PC-3 (cell line): ENCODE results near the gene TXLNA. TPM values are rescaled to one million over a fixed set of nuclear protein-coding genes. Genes with fewer than 3 reads are reported as not detected.
A peak's percentile ranks its signal among the peaks of the same experiment; 100 is the strongest.

ENCODE experiments used
- ATAC-seq: fragments of 200-7000 bp; cut with Tn5 transposase; 2 replicates; pipeline ENCODE4 v1.9.1; 2020; ENCODE audit warnings: mild to moderate bottlenecking, moderate library complexity
- BruUV-seq: library from RNA; stranded (reverse); fragments of 400-500 nt; replicated peaks from 2 replicates; lab custom pipeline; 2021; lab: Mats Ljungman, UMichigan
- CTCF ChIA-PET: fragments of 300-600 bp; sonication (Branson Sonifier 250); formaldehyde crosslinking; loops from one replicate; lab custom pipeline; 2022; ENCODE audit warnings: antibody characterized with exemption; lab: Charles Lee
- POLR2A ChIA-PET: fragments of 300-600 bp; sonication (Branson Sonifier 250); formaldehyde crosslinking; loops from one replicate; lab custom pipeline; 2022; ENCODE audit warnings: antibody characterized with exemption; ENCODE audit not compliant: unreplicated experiment; lab: Charles Lee
- DNase-seq: peaks from one replicate; pipeline ENCODE4 v3.0.0-alpha.2; 2015
- H2AFZ ChIP-seq: fragments of 300-600 bp; sonication (generic); 2 replicates; pipeline ENCODE4 v1.6.0; 2016; ENCODE audit warnings: antibody characterized with exemption, low read length
- H3F3A ChIP-seq: fragments of 300-600 bp; sonication (generic); one replicate; pipeline ENCODE4 v1.6.0; 2017; ENCODE audit warnings: antibody characterized with exemption, low read length, control low read depth, mild to moderate bottlenecking; ENCODE audit not compliant: unreplicated experiment
- H3K27ac ChIP-seq: fragments of 300-600 bp; sonication (generic); 2 replicates; pipeline ENCODE4 v1.5.1; 2016; ENCODE audit warnings: mild to moderate bottlenecking, low read length
- H3K27me3 ChIP-seq: fragments of 300-600 bp; sonication (generic); 2 replicates; pipeline ENCODE4 v1.6.1; 2016; ENCODE audit warnings: low read length, mixed read lengths
- H3K36me3 ChIP-seq: fragments of 300-600 bp; sonication (generic); 2 replicates; pipeline ENCODE4 v1.6.1; 2016; ENCODE audit warnings: low read depth, mixed run types, low read length, mixed read lengths
- H3K4me1 ChIP-seq: fragments of 300-600 bp; sonication (generic); 2 replicates; pipeline ENCODE4 v1.5.1; 2016; ENCODE audit warnings: low read length; ENCODE audit not compliant: insufficient read depth
- H3K4me2 ChIP-seq: fragments of 300-600 bp; sonication (generic); 2 replicates; pipeline ENCODE4 v1.6.0; 2016; ENCODE audit warnings: low read length
- H3K4me3 ChIP-seq: fragments of 300-600 bp; sonication (generic); 2 replicates; pipeline ENCODE4 v1.5.1; 2016; ENCODE audit warnings: mild to moderate bottlenecking, low read length, mixed read lengths
- H3K79me2 ChIP-seq: fragments of 300-600 bp; sonication (generic); 2 replicates; pipeline ENCODE4 v1.6.1; 2017; ENCODE audit warnings: low read length, mixed read lengths
- H3K9ac ChIP-seq: fragments of 300-600 bp; sonication (generic); 2 replicates; pipeline ENCODE4 v1.6.0; 2016; ENCODE audit warnings: mild to moderate bottlenecking, low read length
- H3K9me2 ChIP-seq: fragments of 300-600 bp; sonication (generic); replicated peaks from 2 replicates; pipeline ENCODE4 v1.6.1; 2016; ENCODE audit warnings: mixed run types, low read length, mixed read lengths
- H3K9me3 ChIP-seq: fragments of 300-600 bp; sonication (generic); 2 replicates; pipeline ENCODE4 v1.6.1; 2016; ENCODE audit warnings: low read length, mixed read lengths
- H4K20me1 ChIP-seq: fragments of 300-600 bp; sonication (generic); 2 replicates; pipeline ENCODE4 v1.6.1; 2016; ENCODE audit warnings: low read length, mixed read lengths
- EZH2 ChIP-seq: fragments of 300-600 bp; sonication (generic); IDR thresholded peaks from one replicate; pipeline ENCODE4 v1.6.1; 2017; ENCODE audit warnings: antibody characterized with exemption, mild to moderate bottlenecking, low read length; ENCODE audit not compliant: unreplicated experiment
- EZH2phosphoT487 ChIP-seq: fragments of 300-600 bp; sonication (generic); IDR thresholded peaks from 2 replicates; pipeline ENCODE4 v1.6.1; 2018; ENCODE audit warnings: mild to moderate bottlenecking, antibody characterized with exemption, low read length, borderline replicate concordance
- intact Hi-C: fragments of 100-400 bp; cut with micrococcal nuclease; formaldehyde crosslinking; loops from 2 replicates; pipeline ENCODE4 v1.9.0; 2023
- total RNA-seq: library from RNA; depleted of rRNA; stranded (reverse); fragments of >200 nt; gene quantifications from 2 replicates; pipeline ENCODE4 v1.2.3, GENCODE V29; 2014
- TF ChIP-seq, protein P1 (sequence below): fragments of 300-600 bp; sonication (generic); conservative IDR thresholded peaks from 2 replicates; pipeline ENCODE4 v1.5.1; 2017; ENCODE audit warnings: antibody characterized with exemption, low read depth, mild to moderate bottlenecking, low read length

TXLNA gene
- total RNA-seq, 1 experiment from 2014 or later = 64.2 TPM

DNA sequence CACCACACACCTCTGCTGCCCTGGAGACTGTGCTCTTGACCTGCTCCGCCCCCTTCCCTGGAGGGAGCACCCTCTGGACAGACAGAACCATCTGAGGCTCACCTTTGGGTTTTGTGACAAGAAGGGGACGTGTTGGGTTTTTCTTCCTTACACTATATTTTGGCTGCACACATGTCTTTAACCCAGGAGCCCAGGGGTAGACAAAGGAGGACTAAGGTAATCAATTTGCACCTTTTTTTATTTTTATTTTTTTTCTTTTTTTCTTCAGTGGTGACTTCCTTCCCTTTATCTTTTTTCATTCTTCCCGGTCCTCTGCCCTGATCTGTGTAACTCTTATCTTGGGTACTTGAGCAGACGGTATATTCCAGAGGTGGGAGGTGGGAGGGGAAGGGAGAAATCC lies 8.5 kb upstream of the TXLNA start:
- ChIA-PET CTCF (no interaction called here), POLR2A (no interaction called here)
- Histone ChIP-seq H3F3A (no peaks in the 10 kb centered on the region), H3K27me3 (no peaks in the 10 kb centered on the region), H3K9ac (no peak overlapping the region), H3K27ac (no peak overlapping the region), H3K36me3 (peaks cover 41% of the 10 kb centered on the region), H4K20me1 (no peaks in the 10 kb centered on the region), H3K4me2 (no peak overlapping the region), H2AFZ (no peak overlapping the region), H3K9me3 (no peaks in the 10 kb centered on the region), H3K4me1 (peaks cover 11% of the 10 kb centered on the region; the same call in 1 of the 2 replicates), H3K79me2 (no peaks in the 10 kb centered on the region), H3K9me2 (no peaks in the 10 kb centered on the region), H3K4me3 (no peak overlapping the region)
- TF ChIP-seq, protein P1, sequence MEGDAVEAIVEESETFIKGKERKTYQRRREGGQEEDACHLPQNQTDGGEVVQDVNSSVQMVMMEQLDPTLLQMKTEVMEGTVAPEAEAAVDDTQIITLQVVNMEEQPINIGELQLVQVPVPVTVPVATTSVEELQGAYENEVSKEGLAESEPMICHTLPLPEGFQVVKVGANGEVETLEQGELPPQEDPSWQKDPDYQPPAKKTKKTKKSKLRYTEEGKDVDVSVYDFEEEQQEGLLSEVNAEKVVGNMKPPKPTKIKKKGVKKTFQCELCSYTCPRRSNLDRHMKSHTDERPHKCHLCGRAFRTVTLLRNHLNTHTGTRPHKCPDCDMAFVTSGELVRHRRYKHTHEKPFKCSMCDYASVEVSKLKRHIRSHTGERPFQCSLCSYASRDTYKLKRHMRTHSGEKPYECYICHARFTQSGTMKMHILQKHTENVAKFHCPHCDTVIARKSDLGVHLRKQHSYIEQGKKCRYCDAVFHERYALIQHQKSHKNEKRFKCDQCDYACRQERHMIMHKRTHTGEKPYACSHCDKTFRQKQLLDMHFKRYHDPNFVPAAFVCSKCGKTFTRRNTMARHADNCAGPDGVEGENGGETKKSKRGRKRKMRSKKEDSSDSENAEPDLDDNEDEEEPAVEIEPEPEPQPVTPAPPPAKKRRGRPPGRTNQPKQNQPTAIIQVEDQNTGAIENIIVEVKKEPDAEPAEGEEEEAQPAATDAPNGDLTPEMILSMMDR = no peak
- TF ChIP-seq EZH2 (no peak), EZH2phosphoT487 (no peak)
- no peak for ATAC-seq
- DNase-seq = no peak
- BruUV-seq = no TSS peak
- intact Hi-C loops = no loop called here

DNA sequence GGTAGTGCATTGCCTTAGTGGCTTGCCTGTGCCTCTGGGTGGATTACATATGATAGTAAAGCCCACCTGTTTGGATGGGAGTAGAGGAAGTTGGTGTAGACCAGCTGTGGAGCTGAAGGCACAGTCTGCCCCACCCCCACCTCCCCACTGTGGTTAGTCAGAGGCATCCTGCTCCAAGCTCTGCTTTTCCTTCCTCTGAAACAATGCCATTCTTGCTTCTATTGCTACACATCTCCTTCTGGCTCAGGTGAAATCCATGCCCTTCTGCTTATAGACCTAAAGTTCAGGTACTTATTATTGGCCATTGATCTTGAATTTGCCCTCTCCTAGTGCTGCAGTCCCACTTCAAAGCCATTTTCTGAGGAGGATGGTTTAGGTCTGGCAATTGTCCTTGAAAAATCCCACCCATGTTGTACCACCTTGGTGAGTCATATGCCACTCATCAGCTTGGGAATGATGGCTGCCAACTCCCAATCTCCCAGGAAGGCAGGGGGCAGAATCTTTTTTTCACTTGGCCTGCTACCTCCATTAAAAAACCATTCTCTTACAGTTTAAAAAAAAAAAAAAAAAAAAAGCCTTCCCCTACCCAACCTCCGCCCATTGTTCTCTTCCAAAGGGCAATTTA lies 6.7 kb upstream of the TXLNA start:
- peak; percentile 59; the same call in 1 of the 2 replicates for ATAC-seq
- Histone ChIP-seq H3K4me2 (no peak overlapping the region), H4K20me1 (no peaks in the 10 kb centered on the region), H3K27ac (no peak overlapping the region), H3K27me3 (no peaks in the 10 kb centered on the region), H3K36me3 (peaks cover 38% of the 10 kb centered on the region; the same call in 1 of the 2 replicates), H3K4me1 (peaks cover 11% of the 10 kb centered on the region; the same call in 1 of the 2 replicates), H3F3A (no peaks in the 10 kb centered on the region), H3K79me2 (no peaks in the 10 kb centered on the region), H3K4me3 (no peak overlapping the region), H3K9me3 (no peaks in the 10 kb centered on the region), H2AFZ (no peak overlapping the region), H3K9ac (no peak overlapping the region), H3K9me2 (no peaks in the 10 kb centered on the region)
- POLR2A ChIA-PET = interaction anchor here (0.6 kb wide), 1 partner anchor 240 kb away, joined by 12 read pairs; no protein-coding TSS in a partner anchor
- TF ChIP-seq EZH2 (no peak), EZH2phosphoT487 (no peak)
- TF ChIP-seq, protein P1 = no peak
- peak; percentile 31 for DNase-seq
- intact Hi-C loops = no loop called here
- no TSS peak for BruUV-seq
- CTCF ChIA-PET = no interaction called here
